Gastrocnemius medialis (tissue), 4 donors: Measurements from ENCODE around the gene CCDC85C.

Experiments used
- CTCF ChIP-seq, 5 experiments: fragments of 450-650 bp in 3 of 5; fragments of 200-600 bp in 2 of 5; sonication (generic) in 2 of 5; IDR thresholded peaks in 4 of 5; conservative IDR thresholded peaks in 1 of 5; 1 replicate in 4 of 5; 2 replicates in 1 of 5; pipeline ENCODE4 v1.5.1; 2016 to 2019; ENCODE audit warnings: antibody characterized with exemption in 5 of 5, mild to moderate bottlenecking in 3 of 5, moderate library complexity in 3 of 5
- POLR2A ChIP-seq, 2 donors: fragments of 450-650 bp; IDR thresholded peaks; one replicate each; pipeline ENCODE4 v1.6.1; 2017; ENCODE audit warnings: antibody characterized with exemption in 2 of 2, mild to moderate bottlenecking in 2 of 2, moderate library complexity in 2 of 2

- TF ChIP-seq POLR2A (IDR thresholded peaks at IDR 0.05) (no peak), CTCF (IDR thresholded peaks at IDR 0.05 in 4 of 5, conservative IDR thresholded peaks at IDR 0.05 in 1 of 5) (no peak)
These were observed 86.2 kb downstream of the CCDC85C start for GRCh38 chr14:99517643-99518381.
